Left lung (tissue), 10 donors: ENCODE data around the gene ZHX3. TPM values are rescaled to one million over a fixed set of nuclear protein-coding genes. Genes with fewer than 3 reads are reported as not detected.
"Not testable (repeated sequence)": the region's sequence is repeated elsewhere in the genome, so short reads cannot be mapped to it uniquely, and the experiment has no call there.

ENCODE experiments used
- ATAC-seq: fragments of 200-7000 bp; cut with Tn5 transposase; one replicate; pipeline ENCODE4 v1.9.1; 2020; ENCODE audit warnings: moderate library complexity
- DNase-seq, 4 donors: peaks; one replicate each; pipeline ENCODE4 v3.0.0-alpha.2; 2013 to 2020
- H3K27ac ChIP-seq, 2 donors: fragments of 200-600 bp; sonication (generic) in 1 of 2; one replicate each; pipeline versions ENCODE4 v1.5.0 to v1.8.0; 2020 to 2021
- H3K27me3 ChIP-seq, 2 donors: fragments of 200-600 bp; sonication (generic) in 1 of 2; one replicate each; pipeline versions ENCODE4 v1.5.0 to v1.8.0; 2020 to 2021
- H3K36me3 ChIP-seq, 2 donors: fragments of 200-600 bp; sonication (generic) in 1 of 2; one replicate each; pipeline versions ENCODE4 v1.5.0 to v1.8.0; 2020 to 2021
- H3K4me1 ChIP-seq, 2 donors: fragments of 200-600 bp; one replicate each; pipeline ENCODE4 v1.8.0; 2021
- H3K4me3 ChIP-seq, 2 donors: fragments of 200-600 bp; sonication (generic) in 1 of 2; one replicate each; pipeline versions ENCODE4 v1.5.0 to v1.8.0; 2020 to 2021; ENCODE audit warnings: mild to moderate bottlenecking in 1 of 2
- H3K9me3 ChIP-seq, 2 donors: fragments of 200-600 bp; sonication (generic) in 1 of 2; one replicate each; pipeline versions ENCODE4 v1.5.0 to v1.8.0; 2020 to 2021
- CTCF ChIP-seq, 2 donors: fragments of 200-600 bp; sonication (generic) in 1 of 2; IDR thresholded peaks; one replicate each; pipeline versions ENCODE4 v1.5.0 to v1.8.0; 2021; ENCODE audit warnings: antibody characterized with exemption in 2 of 2
- intact Hi-C, 2 donors: fragments of 100-400 bp; cut with DNase I; formaldehyde crosslinking; loops; one replicate each; pipeline versions ENCODE4 v1.11.2 to v1.14.2; 2022
- microRNA-seq, 2 donors: library from miRNA; unstranded; fragments of <30 nt; microRNA quantifications; one replicate each; pipeline ENCODE4, GENCODE V29; 2019
- polyA plus RNA-seq, 6 donors: library from polyadenylated mRNA; unstranded; fragments of 120-200 nt; gene quantifications; one replicate each; pipeline ENCODE4 v1.2.1, GENCODE V29; 2013; ENCODE audit not compliant: insufficient read length in 6 of 6
- total RNA-seq, 2 donors: library from RNA; stranded (reverse); fragmentation: NEBNext Ultra II Directional; extraction: Animal tissue kit (Norgen Biotek cat#: 25700); gene quantifications; one replicate each; pipeline ENCODE4 v1.2.1, GENCODE V29; 2021
- donor health status: DM: no; HTN: yes; CAD: no.
- donor health status: DM: no; HTN: no; CAD: no.

Gene ZHX3
- total and polyA plus RNA-seq, 8 donors = 8.1 to 47.9 (median 11.2) TPM

- H3K27ac ChIP-seq = no peak overlapping the region
- no peak for TF ChIP-seq CTCF (IDR thresholded peaks at IDR 0.05)
- H3K4me1 ChIP-seq = peaks cover 6 to 18% of the 10 kb centered on the region in 2 donors
- H3K9me3 ChIP-seq = no peaks in the 10 kb centered on the region
- DNase-seq (no peak), ATAC-seq (no peak)
- peaks cover 0 to 28% of the 10 kb centered on the region in 2 donors for H3K27me3 ChIP-seq
- no peak overlapping the region for H3K4me3 ChIP-seq
- intact Hi-C loops = no loop called here
- no peaks in the 10 kb centered on the region for H3K36me3 ChIP-seq
Observed at GRCh38 chr20:41133709-41134361, 183.7 kb downstream of the ZHX3 start.

GRCh38 chr20:41132388-41132775 is 185.1 kb downstream of the ZHX3 start:
- ATAC-seq, H3K4me1 ChIP-seq, H3K9me3 ChIP-seq, H3K27ac ChIP-seq, DNase-seq, intact Hi-C loops, H3K36me3 ChIP-seq, H3K4me3 ChIP-seq: not testable (repeated sequence)
- H3K27me3 ChIP-seq = peaks cover 0 to 14% of the 10 kb centered on the region in 2 donors

GRCh38 chr20:41131594-41132387 is 185.7 kb downstream of the ZHX3 start:
- H3K36me3 ChIP-seq = peaks cover 0 to 2% of the 10 kb centered on the region in 2 donors
- no peak for TF ChIP-seq CTCF (IDR thresholded peaks at IDR 0.05)
- H3K9me3 ChIP-seq = no peaks in the 10 kb centered on the region
- H3K27ac ChIP-seq = no peak overlapping the region
- H3K4me3 ChIP-seq = no peak overlapping the region
- DNase-seq (no peak), ATAC-seq (no peak)
- peaks cover 6% of the 10 kb centered on the region in 2 donors for H3K4me1 ChIP-seq
- intact Hi-C loops = no loop called here
- H3K27me3 ChIP-seq = peaks cover 0 to 12% of the 10 kb centered on the region in 2 donors

Small RNAs within 50 kb of the gene (microRNA-seq; reads per million reads assigned to microRNA genes)
- 0 to 0.14 reads per million in 2 donors for gene MIR6871

Other genes with a start within 250 kb of the ZHX3 start
- gene PLCG1, start 180.2 kb downstream of the ZHX3 start, total RNA-seq = 100 to 1,000 TPM in 1 of 2 donors, 10 to 100 TPM in 1; 64.9 to 121 TPM
- gene PLCG1, start 180.2 kb downstream of the ZHX3 start, polyA plus RNA-seq = 100 to 1,000 TPM; 180 to 251 (median 213) TPM
- gene LPIN3, start 23.1 kb upstream of the ZHX3 start, total RNA-seq = 10 to 100 TPM; 10.8 to 20.4 TPM
- gene LPIN3, start 23.1 kb upstream of the ZHX3 start, polyA plus RNA-seq = 10 to 100 TPM in 5 of 6 donors, 1 to 10 TPM in 1; 9.6 to 18.0 (median 14.2) TPM
- gene EMILIN3, start 49.1 kb upstream of the ZHX3 start, total RNA-seq = under 1 TPM; 0.08 to 0.29 TPM
- gene EMILIN3, start 49.1 kb upstream of the ZHX3 start, polyA plus RNA-seq = 1 to 10 TPM; 1.4 to 2.5 (median 2.3) TPM